Trophoblast cell (in vitro differentiated cells and primary cell): ENCODE results near the gene STXBP5L.
"Not testable (repeated sequence)": the region's sequence is repeated elsewhere in the genome, so short reads cannot be mapped to it uniquely, and the experiment has no call there.

ENCODE experiments used
- DNase-seq, 2 donors: peaks; one replicate each; pipeline ENCODE4 v3.0.0-alpha.2; 2016
- H2AFZ ChIP-seq: 2 replicates; pipeline ENCODE4 v1.6.1; 2013; ENCODE audit warnings: low read length, moderate library complexity, mild to moderate bottlenecking; ENCODE audit not compliant: insufficient read depth, poor library complexity
- H2AK5ac ChIP-seq: 2 replicates; pipeline ENCODE4 v1.6.1; 2013; ENCODE audit warnings: mild to moderate bottlenecking, low read length
- H2BK120ac ChIP-seq: 2 replicates; pipeline ENCODE4 v1.6.1; 2013; ENCODE audit warnings: low read length, mild to moderate bottlenecking, moderate library complexity; ENCODE audit not compliant: insufficient read depth, poor library complexity
- H2BK12ac ChIP-seq: 2 replicates; pipeline ENCODE4 v1.6.1; 2013; ENCODE audit warnings: mild to moderate bottlenecking, low read length, moderate library complexity
- H2BK5ac ChIP-seq: 2 replicates; pipeline ENCODE4 v1.6.1; 2013; ENCODE audit warnings: low read length, low read depth, moderate library complexity, mild to moderate bottlenecking; ENCODE audit not compliant: poor library complexity
- H3K14ac ChIP-seq: 2 replicates; pipeline ENCODE4 v1.6.1; 2013; ENCODE audit warnings: mild to moderate bottlenecking, low read length
- H3K18ac ChIP-seq: 2 replicates; pipeline ENCODE4 v1.6.1; 2013; ENCODE audit warnings: mild to moderate bottlenecking, low read length
- H3K23ac ChIP-seq: 2 replicates; pipeline ENCODE4 v1.6.1; 2013; ENCODE audit warnings: low read length
- H3K27ac ChIP-seq: 2 replicates; pipeline ENCODE4 v1.5.1; 2013; ENCODE audit warnings: low read depth, mild to moderate bottlenecking, inconsistent platforms, low read length, moderate library complexity
- H3K27me3 ChIP-seq: 2 replicates; pipeline ENCODE4 v1.6.1; 2013; ENCODE audit warnings: inconsistent platforms, mild to moderate bottlenecking, low read length, moderate library complexity; ENCODE audit not compliant: insufficient read depth
- H3K36me3 ChIP-seq, 2 experiments: 1 replicate in 1 of 2; 2 replicates in 1 of 2; pipeline ENCODE4 v1.6.1; 2013; ENCODE audit warnings: low read length in 2 of 2, mild to moderate bottlenecking in 2 of 2, moderate library complexity in 1 of 2; ENCODE audit not compliant: insufficient read depth in 2 of 2, control insufficient read depth in 1 of 2
- H3K4ac ChIP-seq: 2 replicates; pipeline ENCODE4 v1.6.1; 2013; ENCODE audit warnings: low read depth, mild to moderate bottlenecking, low read length, moderate library complexity
- H3K4me1 ChIP-seq, 2 experiments: 1 replicate in 1 of 2; 2 replicates in 1 of 2; pipeline ENCODE4 v1.6.1; 2013; ENCODE audit warnings: low read length in 2 of 2, mild to moderate bottlenecking in 2 of 2, moderate library complexity in 1 of 2; ENCODE audit not compliant: insufficient read depth in 2 of 2, control insufficient read depth in 1 of 2
- H3K4me2 ChIP-seq: 2 replicates; pipeline ENCODE4 v1.6.1; 2013; ENCODE audit warnings: inconsistent platforms, mild to moderate bottlenecking, low read length, moderate library complexity
- H3K4me3 ChIP-seq: 2 replicates; pipeline ENCODE4 v1.5.1; 2013; ENCODE audit warnings: mild to moderate bottlenecking, low read depth, low read length, inconsistent platforms
- H3K79me1 ChIP-seq: one replicate; pipeline ENCODE4 v1.6.1; 2013; ENCODE audit warnings: low read length
- H3K79me2 ChIP-seq: 2 replicates; pipeline ENCODE4 v1.6.1; 2013; ENCODE audit warnings: low read length, mild to moderate bottlenecking; ENCODE audit not compliant: control insufficient read depth, insufficient read depth, poor library complexity
- H3K9ac ChIP-seq: 2 replicates; pipeline ENCODE4 v1.6.1; 2013; ENCODE audit warnings: mild to moderate bottlenecking, low read length
- H3K9me3 ChIP-seq: 2 replicates; pipeline ENCODE4 v1.6.1; 2013; ENCODE audit warnings: low read depth, mild to moderate bottlenecking, control low read depth, inconsistent platforms, low read length; ENCODE audit not compliant: insufficient read depth
- H4K12ac ChIP-seq: 2 replicates; pipeline ENCODE4 v1.6.1; 2013; ENCODE audit warnings: low read depth, mild to moderate bottlenecking, low read length, moderate library complexity
- H4K8ac ChIP-seq: 2 replicates; pipeline ENCODE4 v1.6.1; 2013; ENCODE audit warnings: low read depth, mild to moderate bottlenecking, low read length, moderate library complexity
- H4K91ac ChIP-seq: one replicate; pipeline ENCODE4 v1.6.1; 2013; ENCODE audit warnings: low read depth, mild to moderate bottlenecking, low read length, moderate library complexity
- WGBS: extraction: QIAGEN DNeasy Blood & Tissue Kit; methylation state at CpG from one replicate; pipeline ENCODE4 v1.1.7; 2013; ENCODE audit warnings: missing lambda C conversion rate; ENCODE audit not compliant: insufficient read length, insufficient coverage; ENCODE audit errors: extremely low coverage; 5-methylcytosine and 5-hydroxymethylcytosine counted together

Gene STXBP5L

DNA sequence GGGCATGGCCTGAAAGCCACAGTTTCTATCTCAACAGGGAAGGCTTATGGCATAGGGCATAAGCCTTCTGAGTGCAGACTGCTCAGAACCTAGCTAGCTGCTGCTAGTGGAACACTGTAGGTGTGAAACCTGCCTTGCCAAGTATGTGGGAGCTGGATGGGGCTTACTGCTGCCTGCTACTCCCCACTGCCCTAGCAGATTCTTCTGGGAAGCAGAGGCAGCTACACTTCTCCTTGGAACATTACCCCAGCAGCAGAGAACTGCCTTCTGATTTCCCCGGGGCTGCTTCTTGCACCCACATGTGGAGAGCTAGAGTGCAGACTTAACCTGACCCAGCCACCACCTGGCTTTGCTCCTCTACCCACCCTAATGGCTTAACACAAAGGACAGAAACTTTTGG lies 422.1 kb downstream of the STXBP5L start:
- Histone ChIP-seq H4K12ac (no peak overlapping the region), H3K79me1 (no peaks in the 10 kb centered on the region), H2AK5ac (no peak overlapping the region), H2BK5ac (no peak overlapping the region), H3K27ac (no peak overlapping the region), H3K9me3 (no peaks in the 10 kb centered on the region), H3K27me3 (no peaks in the 10 kb centered on the region), H3K23ac (no peak overlapping the region), H3K4me3 (no peak overlapping the region), H4K8ac (no peak overlapping the region), H4K91ac (no peak overlapping the region), H3K36me3 (no peaks in the 10 kb centered on the region), H3K4ac (no peak overlapping the region), H2BK12ac (no peak overlapping the region), H3K9ac (no peak overlapping the region), H3K18ac (no peak overlapping the region), H2BK120ac (no peak overlapping the region), H3K4me2 (no peak overlapping the region), H3K14ac (no peak overlapping the region), H2AFZ (no peak overlapping the region), H3K79me2 (no peaks in the 10 kb centered on the region), H3K4me1 (no peaks in the 10 kb centered on the region)
- no CpG with 5 or more reads among the region's 1 CpG for WGBS
- DNase-seq, result no peak

DNA sequence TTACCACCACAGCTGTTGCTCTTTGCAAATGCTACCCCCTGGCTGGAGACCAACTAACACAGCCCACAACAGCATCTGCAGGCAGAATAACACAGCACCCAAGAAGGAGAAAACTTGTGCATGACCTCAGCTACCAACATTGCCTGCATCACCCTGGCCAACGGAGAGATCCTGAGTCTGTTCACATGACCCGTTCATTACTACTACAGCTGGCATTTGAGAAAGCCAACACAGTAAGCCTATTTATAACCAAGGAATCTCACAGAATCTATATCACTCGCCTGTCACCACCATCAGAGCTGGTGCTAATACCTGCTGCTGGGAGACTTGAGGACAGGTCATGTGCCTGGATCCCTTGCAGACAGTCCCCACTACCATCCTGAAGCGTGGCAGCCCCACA lies 422.6 kb downstream of the STXBP5L start:
- no peak overlapping the region for H2AFZ ChIP-seq
- no peak overlapping the region for H3K27ac ChIP-seq
- H2BK5ac ChIP-seq, result no peak overlapping the region
- no peak overlapping the region for H3K4ac ChIP-seq
- no peak for DNase-seq
- no peak overlapping the region for H3K18ac ChIP-seq
- H2BK120ac ChIP-seq, result no peak overlapping the region
- H3K9ac ChIP-seq, result no peak overlapping the region
- H3K36me3 ChIP-seq, result no peaks in the 10 kb centered on the region
- no peak overlapping the region for H3K4me3 ChIP-seq
- H3K4me2 ChIP-seq, result no peak overlapping the region
- H4K91ac ChIP-seq, result no peak overlapping the region
- H3K79me2 ChIP-seq, result no peaks in the 10 kb centered on the region
- H4K12ac ChIP-seq, result no peak overlapping the region
- no peaks in the 10 kb centered on the region for H3K27me3 ChIP-seq
- no peak overlapping the region for H2AK5ac ChIP-seq
- H4K8ac ChIP-seq, result no peak overlapping the region
- no peaks in the 10 kb centered on the region for H3K4me1 ChIP-seq
- H3K9me3 ChIP-seq, result no peaks in the 10 kb centered on the region
- H3K23ac ChIP-seq, result no peak overlapping the region
- no peaks in the 10 kb centered on the region for H3K79me1 ChIP-seq
- WGBS, result no CpG with 5 or more reads among the region's 4 CpGs
- H3K14ac ChIP-seq, result no peak overlapping the region
- H2BK12ac ChIP-seq, result no peak overlapping the region

GRCh38 chr3:121355960-121356359 lies 448.0 kb downstream of the STXBP5L start:
- not testable (repeated sequence) for H4K91ac ChIP-seq, H3K79me2 ChIP-seq, H3K9me3 ChIP-seq, H3K36me3 ChIP-seq, H3K18ac ChIP-seq, H3K4me2 ChIP-seq, H2BK120ac ChIP-seq, H3K27me3 ChIP-seq, DNase-seq, H4K12ac ChIP-seq, H3K4me1 ChIP-seq, H3K9ac ChIP-seq, H2AFZ ChIP-seq, H3K4ac ChIP-seq, H3K14ac ChIP-seq, H2AK5ac ChIP-seq, H3K79me1 ChIP-seq, H3K27ac ChIP-seq, H2BK12ac ChIP-seq, H2BK5ac ChIP-seq, H3K23ac ChIP-seq, H3K4me3 ChIP-seq, H4K8ac ChIP-seq
- WGBS, result no CpG with 5 or more reads among the region's 5 CpGs

DNA sequence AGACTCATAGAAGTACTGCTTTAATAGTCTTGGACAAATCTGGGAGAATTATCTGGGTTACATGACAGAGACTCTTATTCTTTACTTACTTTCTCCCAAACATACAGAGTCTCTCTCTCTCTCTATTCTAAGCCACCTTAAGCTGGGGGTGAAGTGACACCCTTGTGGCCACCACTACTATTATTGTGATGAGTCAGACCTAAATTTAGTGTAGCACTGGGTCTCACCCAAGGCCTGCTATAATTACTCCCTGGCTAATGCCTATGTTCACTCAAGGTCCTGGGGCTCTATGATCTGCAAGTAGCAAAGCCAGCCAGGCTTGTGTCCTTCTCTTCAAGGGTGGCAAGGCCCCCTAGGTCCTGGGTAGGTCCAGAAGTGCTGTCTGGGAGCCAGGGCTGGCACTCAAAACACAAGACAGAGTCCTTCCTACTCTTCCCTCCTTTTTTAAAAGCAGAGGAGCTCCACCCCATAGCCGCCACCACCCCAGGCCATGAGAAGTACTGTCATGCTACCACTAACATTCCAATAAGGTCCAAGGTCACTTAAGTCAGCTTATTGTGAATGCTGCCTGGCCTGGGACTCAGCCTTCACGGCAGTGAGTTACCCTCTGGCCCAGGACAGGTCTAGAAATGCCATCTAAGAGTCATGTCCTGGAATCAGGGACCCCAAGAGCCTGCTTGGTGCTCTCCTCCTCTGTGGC lies 454.2 kb downstream of the STXBP5L start:
- no peak overlapping the region for H3K23ac ChIP-seq
- no peaks in the 10 kb centered on the region for H3K9me3 ChIP-seq
- H2BK5ac ChIP-seq, result no peak overlapping the region
- WGBS, result no CpG with 5 or more reads among the region's 2 CpGs
- no peak overlapping the region for H4K91ac ChIP-seq
- no peaks in the 10 kb centered on the region for H3K79me2 ChIP-seq
- no peak overlapping the region for H3K4me2 ChIP-seq
- DNase-seq, result no peak
- H2AFZ ChIP-seq, result no peak overlapping the region
- no peak overlapping the region for H3K4me3 ChIP-seq
- no peak overlapping the region for H4K8ac ChIP-seq
- no peaks in the 10 kb centered on the region for H3K27me3 ChIP-seq
- H4K12ac ChIP-seq, result no peak overlapping the region
- no peak overlapping the region for H3K27ac ChIP-seq
- no peaks in the 10 kb centered on the region for H3K79me1 ChIP-seq
- no peak overlapping the region for H2BK120ac ChIP-seq
- H3K14ac ChIP-seq, result no peak overlapping the region
- no peaks in the 10 kb centered on the region for H3K4me1 ChIP-seq
- H3K9ac ChIP-seq, result no peak overlapping the region
- H2BK12ac ChIP-seq, result no peak overlapping the region
- no peak overlapping the region for H3K4ac ChIP-seq
- H3K36me3 ChIP-seq, result no peaks in the 10 kb centered on the region
- H2AK5ac ChIP-seq, result no peak overlapping the region
- no peak overlapping the region for H3K18ac ChIP-seq
